ENCODE results near the gene CD34.
"Not testable (repeated sequence)": the region's sequence is repeated elsewhere in the genome, so short reads cannot be mapped to it uniquely, and the experiment has no call there.

Gene CD34, protein sequence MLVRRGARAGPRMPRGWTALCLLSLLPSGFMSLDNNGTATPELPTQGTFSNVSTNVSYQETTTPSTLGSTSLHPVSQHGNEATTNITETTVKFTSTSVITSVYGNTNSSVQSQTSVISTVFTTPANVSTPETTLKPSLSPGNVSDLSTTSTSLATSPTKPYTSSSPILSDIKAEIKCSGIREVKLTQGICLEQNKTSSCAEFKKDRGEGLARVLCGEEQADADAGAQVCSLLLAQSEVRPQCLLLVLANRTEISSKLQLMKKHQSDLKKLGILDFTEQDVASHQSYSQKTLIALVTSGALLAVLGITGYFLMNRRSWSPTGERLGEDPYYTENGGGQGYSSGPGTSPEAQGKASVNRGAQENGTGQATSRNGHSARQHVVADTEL

DNA sequence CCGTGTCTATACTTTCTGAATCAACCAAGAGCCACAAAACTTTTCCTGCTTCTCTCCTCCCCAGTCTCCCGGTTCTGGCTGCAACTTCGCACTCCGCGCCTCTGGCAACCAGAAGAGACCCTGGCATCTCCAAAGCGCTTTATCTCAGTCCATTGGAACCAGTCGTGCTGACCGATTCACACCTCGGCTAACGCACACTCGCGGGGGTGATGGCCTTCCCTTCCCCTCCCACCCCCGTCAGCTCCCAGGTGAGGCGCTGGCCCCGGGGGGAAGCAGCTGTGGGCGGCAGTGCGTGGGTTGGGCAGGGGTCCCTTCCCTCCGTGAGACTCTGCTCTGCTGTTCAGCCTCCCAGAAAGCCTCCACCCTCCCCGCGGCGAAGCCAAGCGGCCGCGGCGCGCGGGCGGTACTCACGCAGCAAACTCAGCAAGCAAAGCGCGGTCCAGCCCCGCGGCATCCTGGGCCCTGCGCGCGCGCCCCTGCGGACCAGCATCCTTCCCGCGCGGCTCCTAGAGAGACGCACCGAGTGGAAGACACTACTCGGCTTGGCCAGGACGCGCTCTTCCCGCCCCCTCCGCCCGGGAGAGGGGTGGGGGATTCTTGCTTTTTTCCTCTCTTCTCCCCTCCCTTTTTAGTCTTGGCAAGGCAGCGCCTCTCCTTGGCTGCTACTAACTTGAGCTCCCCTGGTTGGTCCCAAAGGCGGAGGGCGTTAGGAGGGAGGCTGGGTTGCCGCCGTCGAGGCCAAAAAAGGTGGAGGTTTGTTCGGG is at the start of gene CD34:
Gene CD34, minus strand, starts transcription at position 535 of the 764 bp plus-strand sequence. Its CDS starts 45 bp downstream, at position 490.
- DNase-seq = no peak

DNA sequence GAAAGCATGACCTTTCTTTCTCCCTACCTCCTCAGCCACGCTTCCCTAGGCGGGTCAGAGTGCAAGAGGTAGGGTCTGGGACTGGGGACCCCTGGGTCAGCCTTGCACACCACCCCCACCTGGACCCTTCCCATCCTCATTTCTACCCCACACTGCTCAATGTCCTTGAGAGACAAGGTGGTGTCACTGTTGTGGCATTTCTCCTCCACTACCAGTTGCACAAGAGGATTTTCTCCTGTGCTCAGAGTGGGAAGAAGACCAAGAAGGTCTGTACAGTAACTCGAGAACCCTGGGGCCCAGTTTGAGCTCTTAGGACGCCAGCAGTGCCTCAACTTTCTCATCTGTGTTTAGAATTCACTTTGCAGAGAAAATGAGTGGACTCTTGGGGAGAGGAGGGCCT is 49.4 kb upstream of the CD34 start:
- DNase-seq = no peak

DNA sequence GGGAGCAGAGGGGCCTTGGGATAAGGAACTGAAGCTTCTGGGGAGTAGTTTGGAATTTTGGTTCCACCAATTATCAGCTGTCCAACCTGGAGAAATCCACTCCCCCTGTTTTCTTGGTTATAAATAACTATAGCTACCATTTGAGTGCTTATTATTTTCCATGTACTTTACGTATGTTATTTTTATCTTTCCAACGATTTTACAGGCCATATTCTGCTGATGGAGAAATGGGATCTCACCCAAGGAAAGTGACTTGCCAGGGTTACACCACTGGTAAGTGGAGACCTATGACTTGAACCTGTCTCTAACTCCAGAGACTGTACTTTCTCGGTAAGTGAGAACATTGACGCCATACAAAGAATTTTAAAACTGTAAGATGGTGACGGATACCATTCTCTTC is 49.0 kb upstream of the CD34 start:
- no peak for DNase-seq

DNA sequence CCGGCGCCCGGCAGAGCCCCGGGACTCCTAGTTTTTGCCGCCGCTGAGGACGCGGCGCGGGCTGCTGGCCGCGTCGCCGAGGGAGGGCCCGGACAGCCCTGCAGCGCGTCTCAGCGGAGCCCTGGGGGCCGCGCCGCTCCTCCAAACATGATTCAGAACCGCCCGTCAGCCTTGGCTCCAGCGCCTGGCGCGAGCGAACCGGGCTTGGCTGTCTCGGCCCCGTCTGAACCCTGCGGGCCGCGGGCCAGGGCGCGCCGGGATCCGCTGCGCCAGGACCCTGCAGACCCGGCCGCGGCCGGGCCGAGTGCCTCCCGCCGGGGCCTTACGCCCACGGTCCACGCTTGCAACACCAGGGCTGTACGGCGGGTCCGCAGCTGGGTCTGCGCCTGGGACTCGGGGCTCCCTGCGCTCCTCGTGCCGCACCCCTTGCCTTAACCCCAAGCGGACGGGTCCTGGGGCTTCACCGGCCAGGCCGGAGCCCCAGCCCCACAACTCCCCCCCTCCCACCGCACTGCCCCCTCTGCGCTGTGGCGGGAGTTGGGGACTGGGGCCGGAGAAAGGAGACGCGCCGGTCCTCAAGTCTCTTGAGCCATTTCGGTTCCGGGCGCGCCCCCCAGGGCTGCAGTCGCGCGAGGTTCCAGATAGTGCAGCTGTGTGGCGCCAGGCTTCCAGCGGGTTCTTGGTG is 48.4 kb upstream of the CD34 start:
- DNase-seq = no peak

DNA sequence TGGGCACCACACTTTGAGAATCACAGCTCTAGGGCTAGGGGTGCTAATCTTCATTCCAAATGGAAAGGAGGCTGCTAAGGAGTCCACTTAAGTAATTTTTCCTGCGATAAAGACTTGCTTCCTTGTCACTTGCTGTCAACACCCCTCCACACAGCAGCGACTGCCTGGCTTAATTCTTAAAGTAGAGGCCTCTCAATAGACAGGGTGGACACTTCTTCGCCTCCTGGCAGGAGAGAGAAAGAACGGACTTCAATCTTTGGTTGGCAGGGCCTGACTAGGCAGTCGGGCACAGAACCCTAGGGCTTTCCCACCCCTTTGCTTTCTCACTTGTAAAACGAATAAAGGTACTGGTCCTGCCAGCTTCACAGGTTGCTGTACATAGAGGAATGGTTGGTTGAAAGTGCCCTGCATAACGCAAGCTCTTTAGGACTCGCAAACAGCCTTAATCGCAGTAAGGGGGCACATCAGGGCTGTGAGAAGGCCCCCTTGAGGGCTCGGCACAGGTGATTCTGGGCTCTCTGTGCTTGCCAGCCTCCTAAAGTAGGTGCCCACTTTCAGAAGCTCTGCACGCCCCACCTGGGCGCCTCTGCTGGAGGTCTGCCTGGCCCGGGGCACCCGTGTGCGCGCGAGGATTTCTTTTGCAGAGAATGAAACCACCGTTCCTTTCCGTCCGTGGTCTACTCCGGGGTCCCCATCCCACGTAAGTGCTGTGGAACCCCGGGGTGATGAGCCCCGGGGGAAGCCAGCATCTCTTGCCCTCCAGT is 47.6 kb upstream of the CD34 start:
- no peak for DNase-seq

DNA sequence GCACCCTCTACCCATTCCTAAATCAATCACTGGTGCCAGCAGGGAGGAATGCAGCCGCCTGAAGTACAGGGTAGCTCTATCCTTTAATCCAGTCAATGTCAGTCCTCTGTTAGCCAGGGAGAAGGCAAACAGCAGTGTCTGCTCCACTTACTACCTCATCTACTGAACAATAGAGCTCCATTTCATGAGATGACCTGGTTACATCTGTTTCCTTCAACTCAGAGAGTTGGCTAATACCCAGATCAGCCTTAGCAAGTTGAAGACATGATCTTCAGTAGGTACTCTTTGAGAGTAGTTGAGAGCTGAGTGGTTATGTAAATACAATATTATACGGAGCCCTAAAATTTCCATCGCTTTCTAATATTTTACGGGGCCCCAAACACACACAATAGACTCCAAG is 46.1 kb upstream of the CD34 start:
- no peak for DNase-seq

DNA sequence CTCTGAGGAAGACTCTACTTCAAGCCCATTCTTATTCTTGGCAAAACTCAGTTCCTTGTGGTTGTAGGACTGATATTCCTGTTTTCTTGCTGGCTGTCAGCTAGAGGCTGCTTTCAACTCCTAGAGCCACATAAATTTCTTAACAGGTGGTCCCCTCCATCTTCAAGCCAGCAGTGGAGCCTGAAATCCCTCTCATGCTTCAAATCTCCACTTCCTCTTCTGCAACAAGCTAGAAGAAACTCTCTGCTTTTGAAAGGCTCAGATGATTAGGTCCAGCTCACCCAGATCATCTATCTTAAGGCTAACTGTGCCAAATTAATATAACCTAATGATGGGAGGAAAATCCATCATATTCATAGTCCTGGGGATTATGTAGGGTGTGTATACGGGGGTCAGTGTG is 43.2 kb upstream of the CD34 start:
- no peak for DNase-seq

DNA sequence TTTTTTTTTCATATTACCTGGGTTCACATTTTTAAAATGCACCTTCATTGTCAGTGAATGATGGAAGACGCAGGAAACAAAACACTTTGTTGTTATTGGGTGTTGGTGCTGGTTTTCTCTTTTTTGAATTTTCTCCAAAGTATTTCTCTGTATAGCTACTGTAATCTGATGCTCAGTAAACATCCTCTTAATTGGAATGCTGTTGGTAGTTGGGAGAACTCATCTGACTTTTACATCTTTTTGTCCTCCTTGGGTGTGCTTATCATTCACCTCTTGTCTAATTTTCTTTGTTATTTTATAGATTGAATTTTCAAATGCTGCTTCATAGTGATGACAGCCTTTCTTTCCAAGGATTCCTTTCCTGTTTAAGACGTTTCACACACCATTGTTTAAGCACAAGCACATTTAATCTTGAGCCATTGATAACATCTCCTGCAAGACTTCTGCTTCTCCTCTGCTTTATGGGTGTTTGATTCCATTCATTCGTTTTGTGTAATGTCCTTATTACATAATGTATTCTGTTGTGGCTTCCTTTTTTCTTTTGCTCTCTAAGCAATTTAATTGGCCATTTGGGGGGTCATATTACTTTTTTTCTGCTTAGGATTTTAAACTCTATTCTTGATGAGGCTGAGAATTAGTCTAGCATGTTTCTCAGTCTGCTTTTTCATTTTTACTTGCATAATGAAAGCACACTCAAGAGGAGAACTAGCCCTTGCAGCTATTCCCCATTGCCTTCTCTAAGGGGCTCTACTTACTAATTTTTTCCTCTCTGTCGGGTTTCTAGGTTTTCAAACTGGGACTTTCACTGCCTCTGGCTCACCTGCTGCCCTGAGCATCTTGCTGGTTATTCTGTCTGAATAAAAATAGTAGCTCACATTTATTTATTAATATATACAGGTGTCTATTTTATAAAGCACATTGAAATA is 42.0 kb upstream of the CD34 start:
- no peak for DNase-seq

DNA sequence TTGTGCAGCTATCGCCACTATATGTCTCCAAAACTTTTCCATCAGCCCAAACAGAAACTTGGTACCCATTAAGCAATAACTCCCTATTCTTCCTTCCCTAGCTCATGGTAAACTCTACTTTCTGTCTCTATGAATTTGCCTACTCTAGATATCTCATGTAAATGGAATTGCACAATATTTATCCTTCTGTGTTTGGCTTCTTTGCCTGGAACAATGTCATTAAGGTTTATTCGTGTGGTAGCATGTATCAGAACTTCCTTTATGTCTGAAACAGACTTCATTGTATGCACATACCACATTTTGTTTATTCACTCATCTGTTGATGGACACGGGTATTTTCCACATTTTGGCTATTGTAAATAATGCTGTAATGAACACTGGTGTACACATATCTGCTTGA is 40.7 kb upstream of the CD34 start:
- DNase-seq = no peak

DNA sequence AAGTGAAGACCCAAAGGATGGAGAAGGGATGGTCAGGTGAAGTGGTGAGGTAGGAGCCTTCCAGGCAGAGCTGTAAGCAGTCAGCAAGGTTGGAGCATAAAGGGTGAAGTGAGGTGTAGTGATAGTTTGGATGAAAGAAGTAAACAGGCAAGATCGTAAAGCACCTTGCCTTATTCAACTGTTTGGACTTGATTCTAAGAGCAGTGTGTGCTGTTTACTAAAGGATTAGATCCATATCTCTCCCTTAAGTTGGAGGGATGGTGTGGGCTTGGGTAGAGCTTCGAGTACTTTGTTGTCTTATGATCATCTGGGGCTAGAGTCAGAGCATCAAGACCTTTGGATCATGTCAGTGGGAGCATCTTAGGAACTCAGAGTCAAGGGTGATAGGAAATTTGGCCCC is 39.8 kb upstream of the CD34 start:
- no peak for DNase-seq

DNA sequence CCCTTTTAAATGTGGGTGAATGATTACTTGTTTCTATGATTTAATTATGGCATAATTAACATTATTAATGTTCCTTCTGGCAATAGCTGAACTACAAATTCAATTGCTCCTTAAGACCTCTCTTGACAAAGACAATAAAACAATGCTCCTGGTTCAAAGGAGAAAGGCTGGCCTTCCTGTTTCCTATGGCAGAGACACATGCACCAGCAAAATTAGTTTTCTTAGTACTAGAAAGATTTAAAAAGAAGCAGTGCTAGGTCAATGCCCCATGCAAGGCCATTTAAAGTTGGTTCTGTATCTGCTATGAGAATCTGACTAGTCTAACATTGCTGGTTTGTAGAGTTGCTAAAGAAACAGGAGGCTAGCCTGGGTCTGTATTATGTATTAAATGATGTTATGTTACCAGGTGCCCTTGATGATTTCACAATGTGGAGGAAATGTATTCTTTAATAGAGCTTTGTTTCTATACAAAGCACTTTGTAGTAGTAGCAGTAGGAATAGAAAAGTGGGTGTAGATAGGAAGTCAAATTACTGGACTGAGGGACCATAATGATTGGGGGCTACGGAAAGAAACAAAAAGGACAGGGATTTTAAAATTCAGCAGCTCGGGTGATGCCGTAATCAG is 38.8 kb upstream of the CD34 start:
- DNase-seq = no peak

DNA sequence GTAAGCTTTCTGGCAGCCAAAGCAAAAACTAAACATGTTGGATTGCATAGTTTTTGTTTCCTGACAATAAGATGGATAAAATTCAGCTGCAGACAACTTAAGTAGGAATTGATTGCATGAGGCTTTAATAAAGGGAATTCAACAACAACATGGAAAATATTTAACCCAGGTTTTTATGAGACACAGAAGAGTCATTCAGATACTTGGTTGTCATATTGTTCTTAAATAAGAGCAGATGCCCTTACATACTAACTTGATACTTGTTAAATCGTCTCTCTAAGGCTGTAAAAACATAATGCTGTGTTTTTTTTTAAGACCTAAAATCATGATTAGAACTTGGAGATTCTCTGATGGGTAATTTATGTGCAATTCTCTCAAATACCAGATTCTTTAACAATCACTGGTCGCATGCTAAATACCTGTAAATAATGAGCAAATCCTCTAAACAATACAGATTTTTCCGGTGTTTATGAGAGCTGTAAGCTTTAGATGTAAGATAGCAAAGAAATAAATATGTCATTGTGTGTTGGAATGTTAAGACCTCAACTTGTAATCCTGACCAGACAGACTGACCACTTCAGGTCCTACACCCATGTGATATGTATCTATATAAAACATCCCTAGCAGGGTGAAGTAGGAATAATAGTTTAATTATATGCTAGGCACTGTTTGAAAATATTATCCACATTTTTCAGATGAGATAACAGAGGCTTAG is 37.8 kb upstream of the CD34 start:
- no peak for DNase-seq

DNA sequence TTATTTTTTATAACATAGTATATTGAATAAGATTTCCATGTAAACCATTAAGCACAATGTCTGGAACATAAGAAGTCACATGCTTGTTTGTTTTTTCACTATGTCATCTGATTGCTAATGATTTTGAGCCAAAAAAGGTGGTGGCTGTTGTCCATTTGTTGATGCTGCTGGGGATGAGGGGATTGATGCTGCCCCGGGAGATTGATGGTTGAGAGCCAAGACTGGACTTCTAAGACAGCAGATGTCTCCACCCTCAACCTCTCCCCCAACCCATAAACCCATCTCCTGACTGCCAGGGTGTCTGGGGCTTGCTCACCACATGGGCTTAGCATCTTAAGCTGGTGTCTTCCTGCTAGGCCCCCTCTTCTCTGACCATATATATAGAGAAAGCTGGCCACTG is 35.8 kb upstream of the CD34 start:
- no peak for DNase-seq

DNA sequence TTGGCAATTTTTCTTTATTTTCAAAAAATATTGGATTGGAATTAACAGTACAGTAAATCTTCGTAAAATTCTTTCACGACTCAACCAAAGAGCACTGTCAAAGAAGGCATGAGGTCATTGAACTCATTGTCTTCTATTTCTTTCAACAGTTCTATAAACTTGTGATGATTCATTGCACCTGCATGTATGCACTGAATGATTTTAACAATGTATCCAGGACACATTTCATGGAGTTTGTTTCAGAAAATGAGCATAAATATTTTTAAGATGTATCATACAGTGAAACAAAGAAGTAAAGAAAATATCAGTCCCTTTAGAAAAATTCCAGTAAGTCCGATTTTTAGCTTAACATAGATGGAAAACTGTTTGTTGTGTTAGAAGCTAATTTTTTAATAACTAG is 33.6 kb upstream of the CD34 start:
- DNase-seq = no peak

DNA sequence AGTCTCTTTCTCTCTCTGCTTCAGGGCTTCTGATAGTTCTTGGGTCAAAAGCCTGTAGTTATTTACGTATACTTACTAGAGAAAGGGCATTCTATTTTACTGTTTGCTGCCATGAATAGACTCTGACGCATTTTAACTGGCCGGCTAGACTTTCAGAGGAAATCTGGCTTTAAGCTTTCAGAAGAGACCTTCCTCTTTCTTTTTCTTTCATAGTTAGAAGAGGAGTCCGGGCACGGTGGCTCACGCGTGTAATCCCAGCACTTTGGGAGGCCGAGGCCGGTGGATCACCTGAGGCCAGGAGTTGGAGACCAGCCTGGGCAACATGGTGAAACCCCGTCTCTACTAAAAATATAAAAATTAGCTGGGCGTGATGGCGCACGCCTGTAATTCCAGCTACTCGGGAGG is 31.4 kb upstream of the CD34 start:
- DNase-seq = not testable (repeated sequence)

DNA sequence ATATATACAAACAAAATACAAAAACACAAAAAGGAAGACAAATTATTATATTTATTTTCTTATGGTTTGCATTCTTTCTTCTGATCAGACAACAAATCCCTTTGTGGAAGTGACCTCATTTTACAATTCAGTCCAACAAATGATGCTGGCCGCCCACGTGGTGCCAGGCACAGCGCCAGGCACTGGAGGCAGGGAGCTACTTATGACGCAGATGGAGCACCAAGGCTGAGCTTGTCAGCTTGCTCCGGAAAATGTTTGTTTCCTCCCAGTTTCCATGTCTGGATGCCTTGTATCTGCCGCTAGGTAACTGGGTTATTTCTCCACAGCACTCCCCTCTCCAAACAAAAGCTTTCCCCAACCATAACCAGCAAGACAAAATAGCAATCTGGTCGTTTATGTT is 30.7 kb upstream of the CD34 start:
- no peak for DNase-seq

DNA sequence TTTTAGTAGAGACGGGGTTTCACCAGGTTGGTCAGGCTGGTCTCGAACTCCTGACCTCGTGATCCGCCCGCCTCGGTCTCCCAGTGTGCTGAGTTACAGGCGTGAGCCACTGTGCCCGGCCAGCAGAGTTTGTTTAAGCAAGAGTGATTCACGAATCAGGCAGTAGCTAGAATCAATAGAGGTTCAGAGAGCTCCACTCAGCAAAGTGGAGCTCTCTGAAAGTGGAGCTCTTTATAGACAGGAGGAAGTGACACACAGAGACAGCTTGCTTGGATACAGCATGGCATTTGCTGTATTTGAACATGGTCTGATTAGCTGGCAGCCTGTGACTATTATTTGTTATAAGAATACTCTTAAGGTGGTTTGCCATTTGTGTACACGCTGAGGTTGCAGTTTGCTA is 27.1 kb upstream of the CD34 start:
- no peak for DNase-seq

DNA sequence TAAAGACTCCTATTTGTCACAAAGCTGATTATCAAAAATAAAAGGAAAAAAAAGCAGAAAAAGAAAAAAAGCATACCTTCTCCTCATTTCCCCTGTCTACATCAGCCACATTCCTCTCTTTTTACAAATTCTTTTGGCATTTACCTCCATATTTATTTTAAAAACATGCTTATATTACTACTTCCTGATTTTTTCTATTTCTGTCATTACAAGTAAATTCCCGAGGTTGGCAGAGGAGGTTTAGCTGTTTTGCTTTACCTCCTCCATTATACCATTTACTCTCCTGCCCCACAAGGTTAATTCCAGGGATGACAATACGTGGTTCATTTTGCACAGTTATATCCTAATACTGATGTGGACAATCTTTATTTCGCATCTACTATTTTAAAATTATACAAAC is 26.3 kb upstream of the CD34 start:
- DNase-seq = no peak

DNA sequence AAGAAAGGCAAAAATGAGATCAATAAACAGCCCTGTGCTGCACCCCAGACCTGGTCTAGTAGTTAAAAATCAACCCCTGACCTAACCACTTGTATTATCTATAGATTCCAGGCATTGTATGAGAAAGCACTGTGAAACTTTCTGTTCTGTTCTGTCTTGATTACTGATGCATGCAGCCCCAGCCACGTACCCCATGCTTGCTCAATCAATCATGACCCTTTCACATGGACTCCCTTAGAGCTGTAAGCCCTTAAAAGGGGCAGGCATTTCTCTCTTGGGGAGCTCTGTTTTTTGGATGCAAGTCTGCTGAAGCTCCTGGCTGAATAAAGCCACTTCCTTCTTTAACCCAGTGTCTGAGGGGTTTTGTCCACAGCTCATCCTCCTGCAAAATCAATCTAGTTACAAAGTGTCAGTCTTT is 24.2 kb upstream of the CD34 start:
- DNase-seq = no peak

DNA sequence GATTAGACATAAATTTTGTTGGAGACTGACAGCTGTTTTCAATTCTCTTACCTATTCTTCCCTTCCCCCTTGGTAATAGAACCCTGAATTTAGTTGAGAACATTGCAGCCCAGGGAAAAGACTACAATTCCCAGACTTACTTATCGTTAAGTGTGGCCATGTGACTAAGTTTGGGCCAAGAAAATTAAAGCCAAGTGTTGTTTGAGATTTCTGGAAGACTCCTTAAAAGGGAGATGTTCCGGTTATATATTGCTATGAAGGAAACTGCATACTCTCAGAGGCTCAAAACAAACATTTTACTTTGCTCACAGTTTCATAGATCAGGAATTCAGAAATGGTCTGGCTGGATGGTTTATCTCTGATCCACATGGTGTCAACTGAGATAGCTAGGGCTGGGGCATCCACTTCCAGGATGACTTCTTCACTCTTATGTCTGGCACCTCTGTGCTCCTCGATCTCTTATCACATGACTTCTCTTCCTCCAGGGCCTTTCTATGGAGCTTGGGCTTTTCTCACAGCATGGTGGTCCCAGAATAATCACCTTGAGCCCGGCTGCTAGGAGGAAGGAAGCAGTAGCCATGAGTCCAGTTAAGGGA is 22.4 kb upstream of the CD34 start:
- no peak for DNase-seq
